Caco-2 (cell line): ENCODE data around the gene PRKCB. TPM values are rescaled to one million over a fixed set of nuclear protein-coding genes. Genes with fewer than 3 reads are reported as not detected.

ENCODE experiments used
- BruUV-seq: library from RNA; stranded (reverse); fragments of 400-500 nt; replicated peaks from 2 replicates; lab custom pipeline; 2021; lab: Mats Ljungman, UMichigan
- CTCF ChIA-PET: fragments of 300-600 bp; sonication (Branson Sonifier 250); formaldehyde crosslinking; loops from one replicate; lab custom pipeline; 2022; ENCODE audit warnings: antibody characterized with exemption; lab: Charles Lee
- POLR2A ChIA-PET: fragments of 300-600 bp; sonication (Branson Sonifier 250); formaldehyde crosslinking; loops from one replicate; lab custom pipeline; 2022; ENCODE audit warnings: antibody characterized with exemption; lab: Charles Lee
- DNase-seq, 2 experiments: peaks; one replicate each; pipeline versions ENCODE4 v3.0.0 to v3.0.0-alpha.2; 2020 to 2022
- H3K27me3 ChIP-seq: replicated peaks from 2 replicates; pipeline ENCODE4 v1.6.0; 2011; ENCODE audit warnings: low read length; ENCODE audit not compliant: control insufficient read depth, insufficient read depth
- H3K36me3 ChIP-seq: 2 replicates; pipeline ENCODE4 v1.5.1; 2011; ENCODE audit warnings: low read length; ENCODE audit not compliant: control insufficient read depth, insufficient read depth
- H3K4me1 ChIP-seq: fragments of 250-450 bp; sonication (Bioruptor Pico); 2 replicates; pipeline ENCODE4 v1.5.1; 2020; ENCODE audit warnings: mild to moderate bottlenecking
- H3K4me3 ChIP-seq: 2 replicates; pipeline ENCODE4 v1.5.1; 2011; ENCODE audit warnings: low read depth, mild to moderate bottlenecking, control low read depth, low read length
- H3K9me3 ChIP-seq: fragments of 250-450 bp; sonication (Bioruptor Pico); 2 replicates; pipeline ENCODE4 v1.5.1; 2020; ENCODE audit warnings: mild to moderate bottlenecking, moderate library complexity
- H3K27ac Mint-ChIP-seq: one replicate; pipeline ENCODE4 v1.8.0; 2022; ENCODE audit warnings: mixed read lengths; ENCODE audit not compliant: unreplicated experiment
- H3K27me3 Mint-ChIP-seq: one replicate; pipeline ENCODE4 v1.8.0; 2022; ENCODE audit warnings: mixed read lengths; ENCODE audit not compliant: insufficient read depth, unreplicated experiment
- H3K36me3 Mint-ChIP-seq: one replicate; pipeline ENCODE4 v1.8.0; 2022; ENCODE audit warnings: mild to moderate bottlenecking, mixed read lengths; ENCODE audit not compliant: insufficient read depth, unreplicated experiment
- H3K4me1 Mint-ChIP-seq: one replicate; pipeline ENCODE4 v1.8.0; 2022; ENCODE audit warnings: low read depth, mixed read lengths; ENCODE audit not compliant: unreplicated experiment
- H3K4me3 Mint-ChIP-seq: one replicate; pipeline ENCODE4 v1.8.0; 2022; ENCODE audit warnings: mild to moderate bottlenecking, moderate library complexity, mixed read lengths; ENCODE audit not compliant: unreplicated experiment
- H3K9me3 Mint-ChIP-seq: one replicate; pipeline ENCODE4 v1.8.0; 2022; ENCODE audit warnings: mixed read lengths; ENCODE audit not compliant: unreplicated experiment
- intact Hi-C: fragments of 100-400 bp; cut with micrococcal nuclease; formaldehyde crosslinking; loops from one replicate; pipeline ENCODE4 v1.10.0; 2022; ENCODE audit not compliant: unreplicated experiment
- total RNA-seq: library from RNA; stranded (reverse); gene quantifications from 2 replicates; pipeline ENCODE4 v1.2.3, GENCODE V29; 2022
- TF ChIP-seq, protein P1 (sequence below), 2 experiments: fragments of 200-600 bp in 1 of 2; IDR thresholded peaks; 1 replicate in 1 of 2; 2 replicates in 1 of 2; pipeline versions ENCODE4 v1.5.1 to v1.8.0; 2011 to 2022; ENCODE audit warnings: antibody characterized with exemption in 1 of 2, control low read depth in 1 of 2, inconsistent platforms in 1 of 2, low read depth in 1 of 2, low read length in 1 of 2, mild to moderate bottlenecking in 1 of 2, moderate library complexity in 1 of 2; ENCODE audit not compliant: insufficient read depth in 1 of 2, severe bottlenecking in 1 of 2, unreplicated experiment in 1 of 2

PRKCB gene
- total RNA-seq, 1 experiment from 2014 or later, result not detected

DNA sequence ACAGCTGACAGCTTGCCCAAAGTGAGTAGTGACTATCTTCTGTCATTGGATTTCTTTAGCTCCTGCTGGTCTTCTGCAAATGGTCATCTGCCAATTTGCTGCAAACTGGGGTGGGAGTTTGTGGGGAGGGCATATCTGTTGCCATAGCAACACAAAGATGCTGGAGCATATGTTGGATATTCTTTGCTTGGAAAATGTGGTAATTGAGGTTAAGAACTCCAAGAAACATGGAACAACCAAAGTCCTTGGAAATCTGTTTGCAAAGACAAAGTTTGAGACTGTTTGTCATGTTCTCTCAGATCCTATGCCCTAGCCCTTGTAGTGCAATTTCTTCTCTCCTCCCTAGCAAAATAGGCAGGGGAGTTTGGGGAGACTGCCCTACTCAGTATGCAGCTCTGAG is 155.3 kb downstream of the PRKCB start:
- TF ChIP-seq, protein P1, sequence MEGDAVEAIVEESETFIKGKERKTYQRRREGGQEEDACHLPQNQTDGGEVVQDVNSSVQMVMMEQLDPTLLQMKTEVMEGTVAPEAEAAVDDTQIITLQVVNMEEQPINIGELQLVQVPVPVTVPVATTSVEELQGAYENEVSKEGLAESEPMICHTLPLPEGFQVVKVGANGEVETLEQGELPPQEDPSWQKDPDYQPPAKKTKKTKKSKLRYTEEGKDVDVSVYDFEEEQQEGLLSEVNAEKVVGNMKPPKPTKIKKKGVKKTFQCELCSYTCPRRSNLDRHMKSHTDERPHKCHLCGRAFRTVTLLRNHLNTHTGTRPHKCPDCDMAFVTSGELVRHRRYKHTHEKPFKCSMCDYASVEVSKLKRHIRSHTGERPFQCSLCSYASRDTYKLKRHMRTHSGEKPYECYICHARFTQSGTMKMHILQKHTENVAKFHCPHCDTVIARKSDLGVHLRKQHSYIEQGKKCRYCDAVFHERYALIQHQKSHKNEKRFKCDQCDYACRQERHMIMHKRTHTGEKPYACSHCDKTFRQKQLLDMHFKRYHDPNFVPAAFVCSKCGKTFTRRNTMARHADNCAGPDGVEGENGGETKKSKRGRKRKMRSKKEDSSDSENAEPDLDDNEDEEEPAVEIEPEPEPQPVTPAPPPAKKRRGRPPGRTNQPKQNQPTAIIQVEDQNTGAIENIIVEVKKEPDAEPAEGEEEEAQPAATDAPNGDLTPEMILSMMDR (IDR thresholded peaks at IDR 0.05; ENCODE audit: insufficient read depth in 1 of 2, low read depth in 1 of 2, low read length in 1 of 2, severe bottlenecking in 1 of 2, unreplicated experiment in 1 of 2), result no peak
- POLR2A ChIA-PET, result no interaction called here
- no peaks in the 10 kb centered on the region for H3K4me1 ChIP-seq

DNA sequence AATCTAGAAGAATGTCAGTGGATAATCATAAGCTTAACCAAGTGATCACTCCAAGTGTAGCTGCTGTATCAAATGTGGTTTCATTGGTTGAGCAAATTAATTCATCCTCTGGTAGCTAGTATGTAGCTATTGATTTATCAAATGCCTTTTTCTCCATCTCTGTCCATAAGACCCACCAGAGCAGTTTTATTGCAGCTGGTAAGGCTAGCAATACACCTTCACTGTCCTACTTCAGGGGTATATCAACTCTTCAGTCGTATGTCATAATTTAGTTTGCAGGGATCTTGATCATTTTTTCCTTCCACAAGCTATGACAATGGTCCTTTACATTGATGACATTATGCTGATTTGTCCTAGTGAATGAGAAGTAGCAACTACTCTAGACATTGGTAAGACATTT is 158.8 kb downstream of the PRKCB start:
- Mint-ChIP-seq H3K27me3 (no peaks in the 10 kb centered on the region), H3K4me1 (no peaks in the 10 kb centered on the region), H3K36me3 (no peaks in the 10 kb centered on the region), H3K4me3 (no peak overlapping the region), H3K27ac (no peak overlapping the region), H3K9me3 (no peaks in the 10 kb centered on the region)
- DNase-seq, result no peak
- CTCF ChIA-PET, result no interaction called here
- TF ChIP-seq, protein P1 (IDR thresholded peaks at IDR 0.05; ENCODE audit: insufficient read depth in 1 of 2, low read depth in 1 of 2, low read length in 1 of 2, severe bottlenecking in 1 of 2, unreplicated experiment in 1 of 2), result no peak
- BruUV-seq, result no TSS peak
- POLR2A ChIA-PET, result no interaction called here
- no peaks in the 10 kb centered on the region for H3K36me3 ChIP-seq
- no peak overlapping the region for H3K4me3 ChIP-seq
- H3K9me3 ChIP-seq, result no peaks in the 10 kb centered on the region
- H3K27me3 ChIP-seq, result no peaks in the 10 kb centered on the region
- intact Hi-C loops, result no loop called here
- no peaks in the 10 kb centered on the region for H3K4me1 ChIP-seq

More for the DNA sequence above, 155.3 kb downstream of the PRKCB start:
- no peak overlapping the region for H3K4me3 Mint-ChIP-seq
- no peaks in the 10 kb centered on the region for H3K27me3 ChIP-seq
- H3K4me3 ChIP-seq, result no peak overlapping the region
- CTCF ChIA-PET, result no interaction called here
- no peaks in the 10 kb centered on the region for H3K9me3 Mint-ChIP-seq
- no peak overlapping the region for H3K27ac Mint-ChIP-seq
- intact Hi-C loops, result no loop called here
- H3K36me3 Mint-ChIP-seq, result no peaks in the 10 kb centered on the region
- H3K9me3 ChIP-seq, result no peaks in the 10 kb centered on the region
- no peaks in the 10 kb centered on the region for H3K4me1 Mint-ChIP-seq
- H3K36me3 ChIP-seq, result no peaks in the 10 kb centered on the region
- BruUV-seq, result no TSS peak
- DNase-seq, result no peak
- peaks cover 4% of the 10 kb centered on the region for H3K27me3 Mint-ChIP-seq

DNA sequence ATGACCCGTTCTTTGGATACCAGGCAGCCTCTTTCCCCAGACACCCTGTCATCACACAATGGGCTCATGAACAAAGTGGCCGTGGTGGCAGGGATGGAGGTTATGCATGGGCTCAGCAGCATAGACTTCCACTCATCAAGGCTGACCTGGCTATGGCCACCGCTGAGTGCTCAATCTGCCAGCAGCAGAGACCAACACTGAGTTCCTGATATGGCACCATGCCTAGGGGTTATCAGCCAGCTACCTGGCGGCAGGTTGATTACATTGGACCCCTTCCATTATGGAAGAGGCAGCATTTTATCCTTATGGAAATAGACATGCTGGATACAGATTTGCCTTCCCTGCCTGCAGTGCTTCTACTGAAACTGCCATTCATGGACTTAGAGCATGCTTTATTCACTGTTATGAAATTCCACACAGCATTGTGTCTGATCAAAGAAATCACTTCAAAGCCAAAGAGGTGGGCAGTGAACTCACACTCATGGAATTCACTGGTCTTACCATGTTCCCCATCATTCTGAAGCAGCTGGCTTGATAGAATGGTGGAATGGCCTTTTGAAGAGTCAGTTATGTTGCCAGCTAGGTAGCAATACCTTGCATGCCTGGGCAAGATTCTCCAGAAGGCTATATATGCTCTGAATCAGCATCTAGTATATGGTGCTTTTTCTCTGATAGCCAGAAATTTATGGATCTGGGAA is 160.6 kb downstream of the PRKCB start:
- DNase-seq, result no peak
- H3K4me1 ChIP-seq, result no peaks in the 10 kb centered on the region
- H3K9me3 Mint-ChIP-seq, result no peaks in the 10 kb centered on the region
- no peak overlapping the region for H3K4me3 ChIP-seq
- intact Hi-C loops, result loop anchor here (1.0 kb wide), 1 partner anchor 22 kb away; no protein-coding TSS in a partner anchor
- no peaks in the 10 kb centered on the region for H3K36me3 Mint-ChIP-seq
- no peaks in the 10 kb centered on the region for H3K27me3 ChIP-seq
- no peak overlapping the region for H3K27ac Mint-ChIP-seq
- H3K9me3 ChIP-seq, result no peaks in the 10 kb centered on the region
- no peaks in the 10 kb centered on the region for H3K4me1 Mint-ChIP-seq
- TF ChIP-seq, protein P1 (IDR thresholded peaks at IDR 0.05; ENCODE audit: insufficient read depth in 1 of 2, low read depth in 1 of 2, low read length in 1 of 2, severe bottlenecking in 1 of 2, unreplicated experiment in 1 of 2), result no peak
- H3K36me3 ChIP-seq, result no peaks in the 10 kb centered on the region
- H3K4me3 Mint-ChIP-seq, result no peak overlapping the region
- CTCF ChIA-PET, result no interaction called here
- POLR2A ChIA-PET, result no interaction called here
- BruUV-seq, result no TSS peak
- H3K27me3 Mint-ChIP-seq, result no peaks in the 10 kb centered on the region
